IMR-90 (cell line): Measurements from ENCODE around the gene PIK3CB. TPM values are rescaled to one million over a fixed set of nuclear protein-coding genes. Genes with fewer than 3 reads are reported as not detected.

Source experiments
- ATAC-seq: fragments of 200-7000 bp; cut with Tn5 transposase; 2 replicates; pipeline ENCODE4 v1.9.1; 2020; ENCODE audit warnings: low read depth, mild to moderate bottlenecking, moderate library complexity
- BruUV-seq: library from RNA; stranded (reverse); fragments of 400-500 nt; replicated peaks from 2 replicates; lab custom pipeline; 2021; lab: Mats Ljungman, UMichigan
- CTCF ChIA-PET: fragments of 300-600 bp; formaldehyde crosslinking; extraction: SDS; loops from one replicate; lab custom pipeline; 2021; ENCODE audit warnings: antibody characterized with exemption; lab: Yijun Ruan, JAX
- POLR2A ChIA-PET: fragments of 300-600 bp; sonication (Branson Sonifier 250); formaldehyde crosslinking; loops from one replicate; lab custom pipeline; 2022; ENCODE audit warnings: antibody characterized with exemption; ENCODE audit not compliant: unreplicated experiment; lab: Charles Lee
- DNase-seq: peaks from one replicate; pipeline ENCODE4 v3.0.0; 2013
- H2AFZ ChIP-seq: replicated peaks from 2 replicates; pipeline ENCODE3; 2013; ENCODE audit warnings: low read length, mild to moderate bottlenecking; ENCODE audit not compliant: poor library complexity
- H2AK5ac ChIP-seq: 2 replicates; pipeline ENCODE4 v1.6.1; 2013; ENCODE audit warnings: low read depth, low read length, inconsistent platforms
- H2AK9ac ChIP-seq: replicated peaks from 2 replicates; pipeline ENCODE3; 2013; ENCODE audit warnings: mild to moderate bottlenecking, low read depth, low read length, moderate library complexity; ENCODE audit not compliant: poor library complexity
- H2BK120ac ChIP-seq: 2 replicates; pipeline ENCODE4 v1.6.1; 2013; ENCODE audit warnings: low read depth, low read length, inconsistent platforms
- H2BK15ac ChIP-seq: 3 replicates; pipeline ENCODE4 v1.6.1; 2013; ENCODE audit warnings: low read depth, low read length, inconsistent platforms
- H2BK20ac ChIP-seq: 2 replicates; pipeline ENCODE4 v1.6.1; 2013; ENCODE audit warnings: low read depth, mild to moderate bottlenecking, inconsistent platforms, low read length, moderate library complexity
- H2BK5ac ChIP-seq: 2 replicates; pipeline ENCODE4 v1.6.1; 2013; ENCODE audit warnings: mild to moderate bottlenecking, low read depth, low read length, inconsistent platforms; ENCODE audit not compliant: poor library complexity, severe bottlenecking
- H3K14ac ChIP-seq: replicated peaks from 2 replicates; pipeline ENCODE4 v1.6.1; 2013; ENCODE audit warnings: low read depth, low read length, inconsistent platforms
- H3K18ac ChIP-seq: 2 replicates; pipeline ENCODE4 v1.6.1; 2013; ENCODE audit warnings: low read depth, low read length, control low read depth
- H3K23ac ChIP-seq: 2 replicates; pipeline ENCODE4 v1.6.1; 2013; ENCODE audit warnings: low read depth, low read length, inconsistent platforms
- H3K27ac ChIP-seq: 2 replicates; pipeline ENCODE4 v1.5.1; 2013; ENCODE audit warnings: mild to moderate bottlenecking, control low read depth, low read length; ENCODE audit not compliant: insufficient read depth
- H3K27me3 ChIP-seq: 2 replicates; pipeline ENCODE4 v1.6.1; 2013; ENCODE audit warnings: low read length; ENCODE audit not compliant: control insufficient read depth, insufficient read depth
- H3K36me3 ChIP-seq: 2 replicates; pipeline ENCODE4 v1.6.1; 2013; ENCODE audit warnings: low read length, mixed read lengths; ENCODE audit not compliant: control insufficient read depth, insufficient read depth
- H3K4ac ChIP-seq: 2 replicates; pipeline ENCODE4 v1.6.1; 2013; ENCODE audit warnings: low read depth, low read length, inconsistent platforms
- H3K4me1 ChIP-seq: 2 replicates; pipeline ENCODE4 v1.6.1; 2013; ENCODE audit warnings: low read length, mixed read lengths; ENCODE audit not compliant: control insufficient read depth, insufficient read depth
- H3K4me2 ChIP-seq: 2 replicates; pipeline ENCODE4 v1.6.1; 2013; ENCODE audit warnings: low read depth, mild to moderate bottlenecking, control low read depth, low read length, moderate library complexity
- H3K4me3 ChIP-seq: 2 replicates; pipeline ENCODE4 v1.5.1; 2013; ENCODE audit warnings: low read depth, mild to moderate bottlenecking, control low read depth, low read length, moderate library complexity; ENCODE audit not compliant: insufficient read depth
- H3K56ac ChIP-seq: 2 replicates; pipeline ENCODE4 v1.6.1; 2013; ENCODE audit warnings: low read length, inconsistent platforms; ENCODE audit not compliant: insufficient read depth; ENCODE audit errors: extremely low read depth
- H3K79me1 ChIP-seq, 2 experiments: 2 replicates each; pipeline ENCODE4 v1.6.1; 2013; ENCODE audit warnings: low read length in 2 of 2, inconsistent platforms in 1 of 2, low read depth in 1 of 2
- H3K9ac ChIP-seq: 2 replicates; pipeline ENCODE4 v1.6.1; 2013; ENCODE audit warnings: low read depth, low read length, control low read depth
- H3K9me1 ChIP-seq: 2 replicates; pipeline ENCODE4 v1.6.1; 2013; ENCODE audit warnings: low read length, inconsistent platforms; ENCODE audit not compliant: insufficient read depth
- H3K9me3 ChIP-seq: 2 replicates; pipeline ENCODE4 v1.6.1; 2013; ENCODE audit warnings: low read length; ENCODE audit not compliant: control insufficient read depth, insufficient read depth
- H4K20me1 ChIP-seq: 2 replicates; pipeline ENCODE4 v1.6.1; 2013; ENCODE audit warnings: low read length, inconsistent platforms; ENCODE audit not compliant: insufficient read depth
- H4K5ac ChIP-seq: 2 replicates; pipeline ENCODE4 v1.6.1; 2013; ENCODE audit warnings: mild to moderate bottlenecking, low read depth, low read length, control low read depth
- H4K8ac ChIP-seq, 2 experiments: 2 replicates each; pipeline ENCODE4 v1.6.1; 2013; ENCODE audit warnings: low read depth in 2 of 2, low read length in 2 of 2, control low read depth in 1 of 2, inconsistent platforms in 1 of 2
- H4K91ac ChIP-seq: 2 replicates; pipeline ENCODE4 v1.6.1; 2013; ENCODE audit warnings: low read depth, low read length, inconsistent platforms; ENCODE audit not compliant: insufficient read depth
- CEBPB ChIP-seq: IDR thresholded peaks from 2 replicates; pipeline ENCODE4 v1.6.1; 2012; ENCODE audit warnings: low read depth, low read length, improper control_type of control experiment
- MAFK ChIP-seq: IDR thresholded peaks from 2 replicates; pipeline ENCODE4 v1.6.1; 2012; ENCODE audit warnings: low read depth, low read length, improper control_type of control experiment
- MXI1 ChIP-seq: IDR thresholded peaks from 2 replicates; pipeline ENCODE4 v1.6.1; 2012; ENCODE audit warnings: low read depth, mild to moderate bottlenecking, low read length, moderate library complexity, borderline replicate concordance
- NFE2L2 ChIP-seq: fragments of 150-350 bp; IDR thresholded peaks from 2 replicates; pipeline ENCODE4 v1.6.1; 2016; ENCODE audit warnings: low read depth, mild to moderate bottlenecking, low read length
- RCOR1 ChIP-seq: IDR thresholded peaks from 2 replicates; pipeline ENCODE4 v1.6.1; 2012; ENCODE audit warnings: mild to moderate bottlenecking, low read length, improper control_type of control experiment; ENCODE audit not compliant: insufficient replicate concordance
- SMC3 ChIP-seq: fragments of 150-350 bp; IDR thresholded peaks from 2 replicates; pipeline ENCODE4 v1.6.1; 2016; ENCODE audit warnings: low read depth, mild to moderate bottlenecking, antibody characterized with exemption, low read length, moderate library complexity
- WGBS, 2 experiments: methylation state at CpG; one replicate each; pipeline versions ENCODE4 v1.1.5 to v1.1.7; 2013; ENCODE audit warnings: missing lambda C conversion rate in 2 of 2; ENCODE audit not compliant: insufficient read length in 1 of 2; ENCODE audit errors: extremely low coverage in 2 of 2; 5-methylcytosine and 5-hydroxymethylcytosine counted together
- dilution Hi-C: fragments of 300-500 bp; cut with HindIII; formaldehyde crosslinking; loops from one replicate; pipeline ENCODE4 v1.14.3; 2018; ENCODE audit warnings: low sequenced_read_pairs; ENCODE audit not compliant: unreplicated experiment
- in situ Hi-C: fragments of 300-500 bp; cut with MboI; formaldehyde crosslinking; loops from 3 replicates; pipeline ENCODE4 v1.14.3; 2019; ENCODE audit warnings: low sequenced_read_pairs, inconsistent platforms, mixed read lengths
- intact Hi-C: fragments of 100-400 bp; cut with micrococcal nuclease; formaldehyde crosslinking; loops from 2 replicates; pipeline ENCODE4 v1.10.0; 2022
- polyA plus RNA-seq, 3 experiments: library from polyadenylated mRNA; depleted of rRNA; stranded (reverse); fragments of >200 nt; gene quantifications; 2 replicates each; pipeline ENCODE4 v1.2.3, GENCODE V29; 2012; ENCODE audit warnings: low replicate concordance in 1 of 3
- total RNA-seq: library from RNA; depleted of rRNA; stranded (reverse); fragments of >200 nt; gene quantifications from 2 replicates; pipeline ENCODE4 v1.2.3, GENCODE V29; 2012

PIK3CB gene
- total and polyA plus RNA-seq, 2 of the 4 experiments (the other 2 are of a cell fraction), result 6.3 to 6.8 TPM

- Histone ChIP-seq H3K9ac (no peak overlapping the region), H2AFZ (no peak overlapping the region), H3K23ac (no peak overlapping the region), H4K20me1 (no peaks in the 10 kb centered on the region; the same call in 1 of the 2 replicates), H3K4me1 (peaks cover 1% of the 10 kb centered on the region; the same call in 1 of the 2 replicates), H3K56ac (no peak overlapping the region), H3K18ac (no peak overlapping the region), H3K4ac (no peak overlapping the region), H2BK5ac (no peak overlapping the region), H2AK9ac (no peak overlapping the region), H2AK5ac (no peak overlapping the region), H3K9me1 (peaks cover 3% of the 10 kb centered on the region; the same call in 1 of the 2 replicates), H3K27ac (no peak overlapping the region), H2BK15ac (no peak overlapping the region), H3K79me1 (peaks cover 30 to 61% of the 10 kb centered on the region in 2 experiments), H3K4me2 (no peak overlapping the region), H3K9me3 (no peaks in the 10 kb centered on the region), H3K27me3 (no peaks in the 10 kb centered on the region), H3K36me3 (peaks cover 4% of the 10 kb centered on the region), H3K14ac (no peak overlapping the region), H2BK120ac (no peak overlapping the region), H4K5ac (no peak overlapping the region), H4K8ac (no peak overlapping the region), H3K4me3 (no peak overlapping the region), H2BK20ac (no peak overlapping the region), H4K91ac (no peak overlapping the region)
- no TSS peak for BruUV-seq
- ChIA-PET POLR2A (no interaction called here), CTCF (no interaction called here)
- intact Hi-C loops, result loop anchor here (10.0 kb wide), 2 partner anchors 135 to 235 kb away; partner anchors contain the start of gene CEP70
- no peak for ATAC-seq
- dilution Hi-C loops, result no loop called here
- TF ChIP-seq CEBPB (no peak), SMC3 (no peak), MXI1 (no peak), MAFK (no peak), NFE2L2 (no peak), RCOR1 (no peak)
- no peak for DNase-seq
- 100% methylated on average over 9 of the region's 15 CpGs; no CpG with 5 or more reads in 1 of the 2 experiments for WGBS, 2 experiments
- in situ Hi-C loops, result no loop called here
Observed at GRCh38 chr3:138829886-138830510, 4.7 kb downstream of the PIK3CB start.
